T-helper 2 cell treated with Interferon-gamma antibody and Interleukin-4, amounts not matched to agents 5 μg/mL and 100 μg/mL, for 36 hours (primary cell): ENCODE results near the gene EXOC3.

ENCODE experiments used
- DNase-seq: peaks from one replicate; pipeline ENCODE4 v3.0.0; 2021; ENCODE audit warnings: low spot score
- H3K27ac Mint-ChIP-seq: one replicate; pipeline ENCODE4 v1.8.0; 2021; ENCODE audit warnings: mild to moderate bottlenecking, mixed read lengths
- H3K27me3 Mint-ChIP-seq: one replicate; pipeline ENCODE4 v1.8.0; 2021; ENCODE audit warnings: low read depth, mixed read lengths
- H3K36me3 Mint-ChIP-seq: one replicate; pipeline ENCODE4 v1.8.0; 2021; ENCODE audit warnings: low read depth, mixed read lengths
- H3K4me1 Mint-ChIP-seq: one replicate; pipeline ENCODE4 v1.8.0; 2021; ENCODE audit warnings: low read depth, mixed read lengths
- H3K4me3 Mint-ChIP-seq: one replicate; pipeline ENCODE4 v1.8.0; 2022; ENCODE audit warnings: mild to moderate bottlenecking, moderate library complexity, mixed read lengths
- H3K9me3 Mint-ChIP-seq: one replicate; pipeline ENCODE4 v1.8.0; 2021; ENCODE audit warnings: mixed read lengths

The EXOC3 gene

GRCh38 chr5:514101-514485 lies 71.1 kb downstream of the EXOC3 start:
- peaks cover 8% of the 10 kb centered on the region for H3K27me3 Mint-ChIP-seq
- H3K9me3 Mint-ChIP-seq: no peaks in the 10 kb centered on the region
- no peaks in the 10 kb centered on the region for H3K4me1 Mint-ChIP-seq
- no peak overlapping the region for H3K27ac Mint-ChIP-seq
- no peak for DNase-seq
- H3K4me3 Mint-ChIP-seq: no peak overlapping the region
- H3K36me3 Mint-ChIP-seq: no peaks in the 10 kb centered on the region

GRCh38 chr5:514673-515072 lies 71.7 kb downstream of the EXOC3 start:
- Mint-ChIP-seq H3K36me3 (no peaks in the 10 kb centered on the region), H3K9me3 (no peaks in the 10 kb centered on the region), H3K4me3 (no peak overlapping the region), H3K27me3 (peaks cover 8% of the 10 kb centered on the region), H3K27ac (no peak overlapping the region), H3K4me1 (no peaks in the 10 kb centered on the region)
- DNase-seq: no peak

GRCh38 chr5:515273-515836 lies 72.4 kb downstream of the EXOC3 start:
- Mint-ChIP-seq H3K4me1 (no peaks in the 10 kb centered on the region), H3K36me3 (no peaks in the 10 kb centered on the region), H3K27me3 (peaks cover 8% of the 10 kb centered on the region), H3K9me3 (no peaks in the 10 kb centered on the region), H3K4me3 (no peak overlapping the region), H3K27ac (no peak overlapping the region)
- DNase-seq: no peak

GRCh38 chr5:516338-516925 lies 73.5 kb downstream of the EXOC3 start:
- no peaks in the 10 kb centered on the region for H3K36me3 Mint-ChIP-seq

More at GRCh38 chr5:516338-516925, 73.5 kb downstream of the EXOC3 start:
- DNase-seq: no peak
- Mint-ChIP-seq H3K4me3 (no peak overlapping the region), H3K27ac (no peak overlapping the region), H3K27me3 (peaks cover 12% of the 10 kb centered on the region), H3K9me3 (no peaks in the 10 kb centered on the region), H3K4me1 (no peaks in the 10 kb centered on the region)
